HG03432 (cell line): ENCODE results near the gene DYSF.

Experiments used
- ATAC-seq: cut with Tn5 transposase; IDR thresholded peaks from one replicate; pipeline ENCODE4 v1.9.1; 2021; ENCODE audit warnings: mild to moderate bottlenecking, moderate library complexity; ENCODE audit not compliant: unreplicated experiment

The DYSF gene

DNA sequence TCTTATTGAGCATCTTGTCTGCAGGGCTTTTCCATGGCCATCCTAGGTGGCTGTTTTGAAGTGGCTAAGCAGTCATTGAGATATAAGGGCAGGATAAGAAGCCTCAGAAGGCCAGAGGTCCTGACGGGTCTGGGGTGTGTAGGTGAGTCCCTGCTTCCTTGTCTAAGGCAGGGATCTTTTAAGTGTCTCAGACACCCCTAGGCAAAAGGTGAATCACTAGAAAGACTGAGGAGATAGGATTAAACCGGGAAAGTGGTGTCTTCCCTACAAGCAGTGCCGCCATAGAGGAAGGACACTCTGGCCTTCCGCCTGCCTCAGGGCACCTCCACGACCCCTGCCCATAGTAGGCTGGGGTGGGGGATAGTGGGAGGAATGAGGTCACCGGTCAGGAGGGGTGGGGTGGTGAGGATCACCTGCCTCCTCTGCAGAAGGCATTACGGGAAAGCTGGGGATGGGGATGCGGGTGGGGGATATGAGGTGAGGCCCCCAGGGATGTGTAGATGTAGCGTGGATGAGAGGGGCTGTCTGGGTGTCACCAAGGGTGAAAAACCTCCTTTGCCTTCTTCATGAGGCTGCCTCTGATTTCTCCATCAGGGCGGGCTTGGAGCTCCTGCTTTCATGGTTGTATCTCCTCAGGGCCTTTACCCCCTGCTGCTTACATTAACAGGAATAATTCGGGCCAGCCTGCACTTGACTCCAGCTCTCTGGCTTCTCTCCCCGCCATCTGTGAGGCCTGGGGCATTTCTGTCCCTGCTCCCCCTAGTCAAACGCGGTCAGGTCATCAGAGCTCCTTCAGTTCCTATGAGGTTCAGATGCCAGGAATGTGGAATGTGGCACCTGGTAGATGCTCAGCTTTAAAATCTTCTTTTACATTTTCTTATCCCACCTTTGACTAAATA lies 244.0 kb downstream of the DYSF start:
- no peak for ATAC-seq

DNA sequence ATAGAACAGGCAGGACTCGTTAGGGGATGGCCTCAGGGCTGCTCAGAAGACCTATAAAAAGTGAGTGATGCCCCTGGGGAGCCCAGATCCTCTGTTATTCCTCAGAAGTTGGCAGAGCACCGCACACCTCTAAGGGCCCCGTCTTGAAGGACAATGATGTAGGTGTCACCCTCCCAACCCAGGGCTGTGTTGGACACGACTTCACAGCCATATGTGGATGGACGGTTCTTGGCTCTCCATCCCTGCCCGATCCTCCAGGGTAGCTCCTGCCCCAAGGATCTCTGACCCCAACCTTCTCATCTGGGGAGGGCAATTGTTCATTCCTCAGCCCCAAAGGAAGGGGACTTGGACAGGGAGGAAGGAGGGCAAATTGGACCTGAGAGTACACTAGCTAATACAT lies 246.1 kb downstream of the DYSF start:
- no peak for ATAC-seq

DNA sequence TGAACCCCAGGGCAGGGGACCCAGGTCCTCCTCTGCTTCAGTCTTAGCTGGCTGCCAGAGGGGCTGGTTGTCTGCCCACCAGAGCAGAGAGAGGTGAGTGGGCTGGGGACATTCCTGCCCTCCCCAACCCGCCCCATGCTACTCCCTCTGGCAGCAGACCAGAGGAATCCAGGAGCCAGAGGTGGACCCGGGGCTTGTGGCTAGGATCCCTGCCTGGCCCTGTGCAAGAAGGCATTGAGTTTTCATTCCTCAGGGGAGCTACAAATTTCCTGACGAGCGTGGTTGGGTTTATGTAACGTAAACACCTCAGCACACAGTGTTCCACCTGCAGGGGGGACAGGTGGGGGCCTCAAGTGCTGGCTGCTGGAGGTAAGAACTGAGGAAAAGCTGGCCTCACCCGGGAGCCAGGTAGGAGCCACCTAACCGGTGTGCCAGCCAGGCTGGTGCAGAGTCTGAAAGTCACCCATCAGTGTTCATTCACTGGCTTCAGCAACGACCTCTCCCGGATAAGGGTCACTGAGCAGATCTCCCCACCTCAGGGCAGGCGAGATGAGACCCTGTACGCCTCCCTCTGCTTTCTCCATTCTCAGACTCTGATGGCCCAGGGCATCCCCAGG lies 246.8 kb downstream of the DYSF start:
- ATAC-seq = no peak

DNA sequence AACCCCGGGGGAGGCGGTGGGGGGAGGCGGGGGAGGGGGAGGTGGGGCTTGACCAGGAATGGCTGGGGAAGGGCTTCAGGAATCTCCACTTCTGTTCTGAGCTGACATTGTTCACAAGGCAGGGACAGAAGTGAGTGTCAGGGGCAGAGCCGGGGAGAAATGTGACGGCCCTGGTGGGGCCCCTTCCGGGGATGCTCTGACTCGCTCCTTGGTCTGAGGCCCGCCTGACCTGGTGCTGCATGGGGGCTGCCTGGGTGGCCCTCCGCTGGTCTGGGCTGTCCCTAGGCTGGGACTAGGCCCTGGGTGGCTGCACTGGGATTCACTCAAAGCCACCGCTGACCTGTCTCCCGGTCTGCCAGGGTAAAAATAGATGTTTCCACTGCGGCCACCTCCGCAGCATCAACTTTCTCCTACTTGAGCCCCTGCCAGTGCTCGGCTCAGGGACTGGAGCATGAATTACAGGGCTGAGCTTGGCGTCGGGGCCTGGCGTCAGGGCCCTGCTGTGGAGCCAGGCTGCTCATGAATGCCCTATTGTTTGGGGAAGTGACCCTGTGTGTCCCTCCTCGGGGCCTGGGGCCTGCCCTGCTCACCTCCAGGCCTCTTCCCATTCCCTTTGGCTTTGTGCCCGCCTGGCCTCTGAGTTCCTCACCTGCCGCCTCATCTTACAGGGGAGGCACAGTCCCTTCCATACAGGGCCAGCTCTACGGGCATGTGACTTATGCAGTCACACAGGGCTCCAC lies 247.5 kb downstream of the DYSF start:
- no peak for ATAC-seq

DNA sequence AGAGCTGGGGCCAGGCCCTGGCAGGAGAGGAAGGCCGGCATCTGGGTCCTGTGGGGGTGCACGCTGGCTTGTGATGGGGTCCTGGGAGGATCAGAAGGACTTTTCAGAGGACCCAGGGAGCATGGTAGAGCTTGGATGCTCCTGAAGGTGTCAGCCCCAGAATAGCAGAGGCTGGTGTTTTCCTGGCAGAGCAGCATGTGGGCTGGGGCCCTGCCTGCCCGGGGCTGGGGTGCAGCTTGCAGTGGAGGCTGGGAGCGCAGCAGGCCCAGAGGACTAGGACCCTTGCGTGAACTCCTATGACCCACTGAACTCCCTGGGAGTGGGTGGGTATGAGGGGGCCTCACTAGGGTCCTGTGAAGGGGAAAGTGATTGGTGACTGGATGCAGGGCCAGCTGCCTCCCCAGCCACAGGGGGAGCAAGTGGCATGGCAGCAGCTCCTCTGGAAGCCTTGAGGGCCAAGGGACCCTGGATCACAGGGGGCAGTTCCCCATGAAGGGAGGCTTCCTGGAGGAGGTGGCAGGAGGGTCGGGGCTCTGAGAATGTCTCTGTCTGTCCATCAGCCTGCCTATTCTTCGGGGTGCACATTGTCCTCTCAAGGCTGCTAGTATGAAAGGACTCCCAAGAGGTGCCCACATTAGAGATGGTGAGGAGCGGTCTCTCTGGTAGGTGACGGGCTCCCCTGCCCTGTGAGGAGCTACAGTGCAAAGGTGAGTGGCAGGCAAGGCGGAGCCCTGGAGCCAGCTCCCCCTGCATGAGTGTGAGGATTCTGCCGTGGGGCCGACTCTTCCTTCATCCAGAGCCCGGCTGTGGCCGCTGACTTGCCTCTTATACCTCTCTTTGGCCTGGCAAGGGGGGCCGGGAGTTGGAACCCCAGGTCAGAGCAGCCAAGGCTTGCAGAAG lies 249.0 kb downstream of the DYSF start:
- ATAC-seq = no peak

DNA sequence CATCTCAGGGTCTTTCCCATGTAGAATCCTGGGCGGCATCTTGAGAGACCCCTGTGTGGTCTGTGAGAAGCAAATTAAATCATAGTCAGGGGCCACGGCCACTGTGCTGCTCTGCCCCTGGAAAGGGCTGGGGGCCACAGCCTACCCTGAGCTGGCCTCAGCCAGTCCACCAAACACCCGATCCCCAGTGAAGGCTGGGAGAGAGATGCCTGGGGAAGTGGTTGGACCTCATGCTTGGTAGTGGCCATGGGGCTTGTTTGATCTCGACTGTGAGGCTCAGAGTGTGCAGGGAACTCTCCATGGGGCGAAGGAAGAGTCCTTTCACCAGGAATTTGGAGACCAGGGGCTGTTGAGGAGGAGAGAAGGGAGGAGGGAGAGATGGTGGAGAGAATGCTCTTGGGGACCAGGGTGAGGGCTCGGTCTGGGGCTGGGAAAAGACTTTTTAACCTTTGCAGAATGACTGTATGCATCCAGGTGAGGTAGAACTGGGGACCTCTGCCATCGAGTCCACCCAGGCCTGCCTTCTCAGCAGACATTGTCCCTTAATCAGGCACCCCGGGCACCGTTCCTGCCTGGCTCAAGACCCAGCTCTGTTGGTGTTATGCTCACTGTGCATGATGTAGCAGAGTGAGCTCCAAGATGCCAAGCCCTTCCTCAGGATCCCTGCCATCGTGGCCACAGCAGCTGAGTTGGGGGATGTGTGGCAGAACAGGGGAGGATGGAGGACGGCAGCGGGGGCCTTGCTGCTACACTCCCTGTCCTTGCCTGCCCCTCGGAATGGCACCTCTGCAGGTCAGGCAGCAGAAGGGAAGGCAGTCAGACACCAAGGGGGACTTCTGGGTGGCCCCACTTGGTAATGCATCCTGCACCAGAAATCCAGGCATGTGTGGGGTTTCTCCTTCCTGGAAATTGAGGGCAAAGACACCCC lies 249.9 kb downstream of the DYSF start:
- no peak for ATAC-seq

DNA sequence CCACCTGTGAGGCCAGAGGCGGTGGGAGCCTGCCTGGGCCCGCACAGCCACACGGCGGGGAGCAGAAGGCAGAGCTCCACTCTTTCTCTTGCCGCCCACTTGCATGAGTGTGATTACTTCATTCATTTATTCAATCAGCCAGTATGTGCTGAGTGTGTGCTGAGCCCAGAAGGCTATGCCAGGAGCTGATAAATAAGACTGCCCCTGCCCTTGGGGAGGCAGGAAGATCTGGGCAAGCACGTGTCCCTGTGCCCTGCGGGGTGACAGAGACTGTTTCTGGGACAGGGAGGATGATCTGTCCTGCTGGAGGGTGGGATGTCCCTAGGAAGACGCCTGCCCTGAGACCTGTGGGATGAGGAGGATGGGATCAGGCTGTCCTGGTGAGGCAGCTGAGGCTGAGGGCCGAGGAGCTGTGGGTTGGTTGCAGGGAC lies 250.8 kb downstream of the DYSF start:
- ATAC-seq = no peak

DNA sequence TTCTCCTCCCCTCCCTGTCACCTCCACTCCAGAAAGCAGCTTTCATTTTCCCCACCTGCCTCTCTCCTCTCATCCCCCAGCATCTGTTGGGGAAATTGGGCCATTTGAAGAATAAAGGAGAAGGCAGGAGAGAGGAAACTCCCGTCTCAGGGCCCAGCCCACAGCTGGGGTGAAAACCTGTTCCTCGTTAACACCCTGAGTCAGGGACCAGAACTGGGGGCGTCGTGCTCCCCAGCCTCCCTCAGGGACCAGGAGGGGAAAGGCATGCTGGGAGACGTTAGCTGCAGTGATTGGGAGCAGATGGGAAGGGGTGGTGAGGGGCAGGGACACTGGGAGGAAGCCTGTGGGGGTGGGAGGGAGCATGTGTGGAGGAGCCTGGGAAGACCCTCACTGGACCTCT lies 251.3 kb downstream of the DYSF start:
- no peak for ATAC-seq

DNA sequence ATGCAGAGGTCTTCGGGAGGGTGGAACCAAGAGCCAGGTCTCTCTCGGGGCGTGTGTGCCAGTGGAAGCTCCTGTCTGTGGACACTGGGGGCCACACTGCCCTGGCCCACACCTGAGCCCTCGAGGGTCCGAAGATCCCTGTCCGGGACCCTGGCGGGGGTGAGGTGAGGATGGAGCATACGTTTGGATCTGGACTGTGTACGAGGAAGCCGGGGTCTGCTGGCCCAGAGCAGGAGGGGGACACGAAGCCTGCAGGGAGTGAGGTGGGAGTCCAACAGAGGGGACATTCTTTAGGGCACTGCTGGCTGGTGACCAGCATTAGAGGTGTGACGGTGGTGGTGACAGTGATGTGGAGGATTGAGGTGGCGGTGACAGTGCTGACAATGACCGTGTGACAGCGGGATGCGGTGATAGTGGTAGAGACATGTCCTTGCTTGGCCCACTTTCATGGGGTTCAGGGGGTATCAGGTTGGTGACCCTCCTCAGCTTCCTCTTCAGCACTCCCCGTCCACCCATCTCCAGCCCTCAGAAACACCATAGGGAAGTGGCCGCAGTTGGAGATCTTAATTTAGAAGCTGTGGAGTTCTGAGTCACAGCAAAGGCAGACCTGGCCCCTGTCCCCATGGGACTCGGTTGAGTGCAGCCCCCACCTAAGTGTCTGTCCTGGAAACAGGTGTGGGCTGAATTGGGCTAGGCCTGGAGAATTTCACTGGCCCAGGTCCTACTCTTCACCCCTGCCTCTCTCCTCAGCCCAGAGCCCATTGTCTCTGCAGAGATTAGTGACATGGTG lies 252.0 kb downstream of the DYSF start:
- no peak for ATAC-seq

DNA sequence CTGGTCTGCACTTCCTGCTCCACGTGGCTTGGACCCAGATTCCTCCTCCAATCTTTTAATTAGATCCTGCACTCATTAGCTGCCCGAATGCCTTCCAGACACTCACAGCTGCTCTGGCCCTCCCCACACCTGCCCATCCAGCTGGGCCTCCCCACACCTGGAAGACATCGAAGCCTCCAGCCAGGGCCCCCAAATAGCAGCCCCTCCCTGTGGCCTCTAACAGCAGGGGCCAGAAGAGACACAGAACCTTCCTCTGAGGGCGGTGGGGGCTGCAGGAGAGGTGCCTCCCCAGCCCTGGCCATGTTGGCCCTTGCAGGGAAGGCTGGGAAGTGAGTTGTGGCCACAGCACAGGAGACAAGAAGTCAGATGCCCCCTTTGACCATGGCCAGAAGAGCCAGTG lies 252.8 kb downstream of the DYSF start:
- no peak for ATAC-seq

DNA sequence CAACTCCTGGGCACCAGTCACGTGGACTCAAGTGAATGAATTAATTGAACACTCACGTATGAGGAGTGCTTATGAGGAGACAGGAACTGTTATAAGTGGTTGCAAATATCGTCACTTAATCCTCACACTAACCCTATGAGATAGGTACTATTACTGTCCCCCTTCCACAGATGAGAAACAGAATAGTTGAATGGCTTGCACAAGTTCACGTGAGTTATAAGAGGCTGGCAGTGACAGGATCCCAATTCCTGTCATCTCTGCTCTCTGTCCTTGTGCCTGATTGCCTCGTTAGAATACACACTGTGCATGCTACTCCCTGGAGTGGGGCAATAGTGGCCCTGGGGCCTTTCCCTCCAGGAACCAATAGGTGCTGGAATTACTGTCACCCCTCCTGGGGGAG lies 253.5 kb downstream of the DYSF start:
- ATAC-seq = no peak

DNA sequence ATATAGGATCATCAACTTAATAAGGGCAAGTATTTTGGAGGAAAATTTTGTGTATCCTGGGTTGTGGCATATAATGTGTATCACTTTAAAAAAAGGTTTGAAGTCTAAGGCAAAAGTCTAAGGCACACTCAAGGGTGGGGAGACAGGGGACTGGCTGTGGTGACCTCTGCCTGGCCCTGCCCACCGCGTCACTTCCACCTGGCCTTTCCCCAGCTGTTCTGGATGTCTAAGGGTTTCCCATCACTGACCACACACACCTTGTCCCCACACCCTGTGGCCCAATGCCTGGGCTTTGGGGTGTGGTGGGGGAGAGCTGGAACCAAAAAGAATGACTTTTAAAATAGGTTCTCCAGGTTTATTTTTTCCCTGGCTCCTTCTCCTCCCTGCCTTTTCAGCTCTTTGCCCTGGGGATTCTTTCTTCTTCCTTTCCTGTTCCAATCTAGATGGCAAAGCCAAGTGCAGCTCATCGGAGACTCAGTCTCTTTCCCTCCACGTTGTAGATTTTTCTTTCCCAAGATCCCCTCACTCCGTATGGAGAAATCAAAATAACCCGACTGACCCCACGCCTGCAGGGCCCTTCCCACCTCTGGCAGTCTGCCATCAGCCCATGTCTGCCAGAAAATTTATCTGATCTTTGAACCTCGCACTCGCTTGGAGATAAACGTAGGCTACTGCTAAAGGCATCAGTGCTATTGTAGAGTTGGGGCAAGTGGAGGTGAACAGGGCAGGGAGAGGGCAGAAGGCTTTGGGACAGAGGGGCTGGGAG lies 257.2 kb downstream of the DYSF start:
- ATAC-seq = no peak

DNA sequence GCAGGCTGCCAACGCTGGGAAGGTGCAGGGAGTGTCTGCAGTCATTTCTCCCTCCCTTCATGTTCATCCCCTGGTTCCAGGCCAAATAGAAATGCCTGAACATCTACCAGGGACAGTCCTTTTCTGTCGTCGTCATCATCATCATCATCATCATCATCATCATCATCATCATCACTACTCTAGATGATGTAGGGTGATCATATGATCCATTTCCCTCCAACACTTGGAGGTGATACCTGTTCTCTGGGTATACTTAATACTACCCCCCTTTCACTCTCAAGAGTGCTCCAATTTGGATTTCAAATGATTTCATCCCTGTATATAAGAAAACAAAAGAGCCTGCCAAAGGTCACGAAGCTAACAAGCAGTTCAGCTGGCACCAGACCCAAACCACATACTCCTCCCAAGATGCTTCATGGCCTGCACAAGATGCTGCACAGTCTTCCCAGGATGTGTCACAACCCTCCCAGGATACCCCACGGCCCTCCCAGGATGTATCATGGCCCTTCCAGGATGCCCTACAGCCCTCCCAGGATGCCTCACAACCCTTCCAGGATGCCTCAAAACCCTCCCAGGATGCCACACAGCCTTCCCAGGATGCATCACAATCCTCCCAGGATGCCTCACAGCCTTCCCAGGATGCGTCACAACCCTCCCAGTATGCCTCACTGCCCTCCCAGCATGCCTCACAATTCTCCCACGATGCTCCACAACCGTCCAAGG lies 257.9 kb downstream of the DYSF start:
- ATAC-seq = no peak

DNA sequence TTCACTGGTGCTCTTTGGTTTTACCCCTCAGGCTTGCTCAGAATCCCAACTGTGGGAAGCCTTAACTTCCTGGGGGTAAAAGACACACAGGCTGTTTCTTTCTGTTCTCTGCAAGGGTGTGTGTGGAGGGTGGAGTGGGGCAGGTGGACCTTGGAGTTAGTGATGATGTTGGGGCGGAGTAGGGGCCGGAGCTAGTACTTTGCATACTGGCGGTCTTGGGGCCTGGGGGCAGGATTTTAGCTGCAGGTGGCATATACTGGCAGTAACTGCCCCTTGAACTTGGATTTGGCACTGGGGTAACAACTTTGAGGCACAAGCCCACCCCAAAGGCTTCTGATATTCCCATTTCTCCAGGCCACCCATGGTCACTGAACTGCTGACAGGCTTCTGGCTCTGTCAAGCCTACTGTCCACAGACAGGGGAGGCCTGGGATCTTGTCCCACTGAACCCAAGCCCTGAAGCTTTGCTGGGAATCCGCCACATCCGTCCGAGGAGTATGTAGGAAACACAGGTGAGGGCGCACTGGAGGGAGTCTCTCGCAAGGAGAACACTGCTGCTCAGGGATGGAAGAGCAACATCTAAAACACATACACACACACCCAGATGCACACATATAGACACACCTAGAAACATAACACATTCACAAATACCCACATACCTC lies 258.9 kb downstream of the DYSF start:
- ATAC-seq = no peak

DNA sequence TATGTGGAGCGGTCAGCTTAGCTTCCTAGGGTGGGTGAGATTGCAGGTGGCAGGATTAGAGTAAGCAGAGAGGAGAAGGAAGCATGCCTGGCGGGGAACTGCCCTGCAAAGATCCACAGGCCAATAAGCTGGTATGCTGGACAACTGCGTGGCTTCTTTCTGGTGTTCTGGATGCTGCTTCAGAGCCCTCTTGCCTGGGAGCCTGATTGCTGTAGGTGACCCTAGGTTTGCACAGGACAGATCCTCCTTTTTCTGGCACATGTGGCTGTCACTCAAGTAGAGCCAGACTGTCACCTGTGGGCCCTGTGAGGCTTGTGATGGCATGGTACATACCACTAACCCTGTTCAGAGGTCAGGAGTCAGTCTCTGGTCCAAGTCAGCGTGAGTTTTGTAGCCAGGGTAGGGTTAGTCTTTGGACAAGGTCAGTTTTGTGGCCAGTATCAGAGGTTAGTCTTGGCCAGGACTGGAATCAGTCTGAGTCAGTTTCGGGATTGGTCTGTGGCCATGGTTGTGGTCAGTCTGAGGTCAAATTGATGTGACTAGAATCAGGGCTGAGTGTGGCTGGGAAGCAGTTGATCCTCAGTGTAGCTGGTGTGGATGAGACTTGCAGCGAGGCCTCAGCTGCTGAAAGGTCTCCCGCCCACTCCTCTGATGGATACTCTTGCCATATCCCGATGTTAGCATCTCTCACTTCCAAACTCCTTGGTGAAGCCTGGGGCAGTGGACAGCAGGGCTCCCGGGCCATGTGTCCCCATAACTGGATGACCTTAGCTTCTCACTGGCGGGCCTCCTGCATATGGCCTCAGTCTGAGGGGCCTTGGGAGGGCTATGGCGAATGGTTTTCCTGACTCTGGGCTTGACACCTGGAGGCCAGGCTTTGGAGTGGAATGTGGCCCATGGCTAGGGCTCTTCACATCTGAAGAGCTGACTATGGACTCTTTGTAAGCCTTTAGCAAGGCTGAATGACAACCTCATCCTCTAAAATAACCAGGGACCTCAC lies 260.5 kb downstream of the DYSF start:
- ATAC-seq = no peak
